HG03460 (cell line): ENCODE results near the gene FAM110D.

Experiments
- ATAC-seq: cut with Tn5 transposase; IDR thresholded peaks from one replicate; pipeline ENCODE4 v1.9.1; 2021; ENCODE audit not compliant: unreplicated experiment

Gene FAM110D

GRCh38 chr1:26184086-26184485 lies 25.2 kb downstream of the FAM110D start:
- ATAC-seq: no peak

DNA sequence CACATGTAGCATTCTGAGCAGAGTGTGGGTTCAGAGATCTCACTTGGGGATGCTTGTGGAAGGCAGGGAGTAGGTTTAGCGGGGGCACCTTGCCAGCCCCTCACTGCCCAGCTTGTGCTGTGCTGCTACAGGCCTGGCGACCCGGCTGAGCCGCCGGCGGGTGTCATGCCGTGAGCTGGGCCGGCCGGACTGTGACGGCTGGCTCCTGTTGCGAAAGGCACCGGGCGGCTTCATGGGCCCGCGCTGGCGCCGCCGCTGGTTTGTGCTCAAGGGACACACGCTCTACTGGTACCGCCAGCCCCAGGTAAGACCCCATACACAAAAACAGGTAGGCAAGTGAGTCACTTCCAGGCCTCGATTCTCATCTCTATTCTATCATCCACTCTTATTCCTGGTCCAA lies 26.0 kb downstream of the FAM110D start:
- ATAC-seq: no peak

DNA sequence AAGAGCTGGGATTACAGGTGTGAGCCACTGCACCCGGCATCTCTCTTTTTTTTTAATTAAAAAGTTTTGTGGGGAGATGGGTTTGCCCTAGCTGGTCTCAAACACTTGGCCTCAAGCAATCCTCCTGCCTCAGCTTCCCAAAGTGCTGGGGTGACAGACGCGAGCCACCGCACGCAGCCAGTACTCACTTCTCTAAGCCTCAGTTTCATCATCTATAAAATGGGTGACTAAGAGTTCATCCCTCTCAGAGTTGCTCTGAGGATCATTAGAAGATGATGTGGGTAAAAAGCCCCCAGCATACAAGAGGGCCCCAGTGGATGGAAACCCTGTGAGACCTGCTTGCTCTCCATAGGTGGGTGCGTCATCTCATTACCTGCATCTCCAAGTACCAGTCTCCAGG lies 29.0 kb downstream of the FAM110D start:
- ATAC-seq: no peak

DNA sequence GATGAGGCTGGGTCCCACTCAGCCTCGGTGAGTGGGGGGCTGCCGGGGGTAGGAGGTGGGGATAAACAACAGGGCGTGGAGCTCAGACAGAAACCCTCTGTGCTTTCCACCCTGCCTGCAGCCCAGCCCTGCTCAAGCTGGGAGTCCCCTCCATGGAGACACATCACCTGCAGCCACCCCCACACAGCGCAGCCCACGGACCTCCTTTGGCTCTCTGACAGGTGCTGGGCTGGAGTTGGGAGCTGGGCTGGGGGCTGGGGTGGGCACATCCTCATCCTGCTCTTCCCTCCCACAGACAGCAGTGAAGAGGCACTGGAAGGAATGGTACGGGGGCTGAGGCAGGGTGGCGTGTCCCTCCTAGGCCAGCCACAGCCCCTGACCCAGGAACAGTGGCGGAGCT lies 29.6 kb downstream of the FAM110D start:
- ATAC-seq: no peak

DNA sequence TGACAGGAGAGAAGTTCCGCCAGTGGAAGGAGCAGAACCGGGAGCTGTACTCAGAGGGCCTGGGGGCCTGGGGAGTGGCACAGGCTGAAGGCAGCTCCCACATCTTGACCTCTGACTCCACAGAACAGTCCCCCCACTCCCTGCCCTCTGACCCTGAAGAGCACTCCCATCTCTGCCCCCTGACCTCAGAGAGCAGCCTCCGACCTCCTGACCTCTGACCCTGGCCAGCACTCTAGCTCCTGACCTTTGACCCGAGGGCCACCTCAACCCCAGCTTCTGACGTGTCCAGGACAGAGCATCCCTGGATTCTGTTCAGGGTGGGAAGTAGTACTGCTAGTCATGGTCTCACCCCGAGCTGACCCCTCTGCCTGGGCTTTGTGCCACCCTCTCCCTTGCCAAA lies 30.5 kb downstream of the FAM110D start:
- ATAC-seq: no peak

DNA sequence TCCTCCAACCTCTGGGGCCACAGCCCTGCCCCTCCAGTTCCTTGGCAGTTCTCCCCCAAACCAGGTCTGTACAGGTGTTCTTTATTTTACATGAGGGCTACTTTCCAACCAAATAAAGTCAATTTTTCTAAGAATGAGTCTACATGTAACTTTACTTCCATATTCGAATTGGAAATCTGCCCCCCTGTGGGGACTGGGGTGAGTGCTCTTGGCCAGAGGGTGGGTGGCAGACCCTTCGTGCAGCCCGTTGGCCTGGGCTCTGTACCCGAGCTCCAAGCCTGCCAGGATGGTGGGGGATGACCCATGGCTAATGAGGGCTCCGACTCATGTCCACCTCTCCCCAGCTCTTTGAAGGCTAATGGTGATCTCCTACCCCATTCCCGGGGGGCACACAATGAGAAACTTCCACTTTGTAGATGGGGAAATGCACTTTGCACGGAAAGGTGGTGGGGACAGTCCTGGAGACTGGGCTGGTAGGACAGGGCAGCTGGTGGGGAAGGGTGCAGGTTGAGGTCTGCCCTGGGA lies 30.9 kb downstream of the FAM110D start:
- no peak for ATAC-seq

- ATAC-seq: no peak
Observed at GRCh38 chr1:26190373-26190987, 31.6 kb downstream of the FAM110D start, which contains the start of gene CATSPER4. CATSPER4 (plus strand) TSS chr1:26190602; CDS start chr1:26190628, 26 bp downstream.

GRCh38 chr1:26191739-26192138 lies 32.9 kb downstream of the FAM110D start:
- no peak for ATAC-seq

GRCh38 chr1:26195805-26196204 lies 36.9 kb downstream of the FAM110D start:
- no peak for ATAC-seq

DNA sequence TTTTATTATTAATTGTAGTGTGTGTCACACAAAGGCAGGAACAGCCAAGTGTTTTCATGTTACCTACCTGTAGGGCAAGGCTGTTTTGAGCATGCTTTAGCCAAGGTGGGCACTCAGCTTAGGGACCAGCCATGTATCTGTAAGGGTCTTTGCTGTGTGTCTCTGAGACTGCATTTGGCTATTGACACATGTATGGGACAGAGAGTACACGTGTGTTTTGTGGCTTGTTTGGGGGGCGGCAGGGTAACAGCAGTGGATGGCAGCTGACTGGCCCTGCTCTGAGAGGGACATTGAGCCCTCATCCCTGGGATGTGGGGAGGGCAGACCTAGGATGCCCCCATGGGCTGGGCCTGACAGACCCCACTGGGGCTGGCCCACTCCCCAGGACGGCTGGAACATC lies 38.4 kb downstream of the FAM110D start:
- ATAC-seq: no peak

DNA sequence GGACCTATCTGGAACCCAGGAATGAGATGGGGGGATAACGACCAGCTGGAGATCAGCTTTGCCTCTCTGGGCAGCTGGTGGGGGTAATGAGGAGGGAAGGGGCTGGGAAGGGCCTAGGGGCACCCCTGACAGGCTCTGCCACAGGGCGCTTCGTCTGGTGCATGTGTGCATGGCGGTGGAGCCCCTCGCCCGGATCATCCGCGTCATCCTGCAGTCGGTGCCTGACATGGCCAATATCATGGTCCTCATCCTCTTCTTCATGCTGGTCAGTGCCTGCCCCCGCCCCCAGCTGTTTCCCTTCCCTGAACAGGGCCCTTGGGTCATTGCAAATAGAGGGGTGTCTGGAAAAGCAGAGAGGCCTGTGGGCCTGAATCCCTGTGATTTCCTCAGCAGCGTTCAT lies 38.9 kb downstream of the FAM110D start:
- no peak for ATAC-seq

DNA sequence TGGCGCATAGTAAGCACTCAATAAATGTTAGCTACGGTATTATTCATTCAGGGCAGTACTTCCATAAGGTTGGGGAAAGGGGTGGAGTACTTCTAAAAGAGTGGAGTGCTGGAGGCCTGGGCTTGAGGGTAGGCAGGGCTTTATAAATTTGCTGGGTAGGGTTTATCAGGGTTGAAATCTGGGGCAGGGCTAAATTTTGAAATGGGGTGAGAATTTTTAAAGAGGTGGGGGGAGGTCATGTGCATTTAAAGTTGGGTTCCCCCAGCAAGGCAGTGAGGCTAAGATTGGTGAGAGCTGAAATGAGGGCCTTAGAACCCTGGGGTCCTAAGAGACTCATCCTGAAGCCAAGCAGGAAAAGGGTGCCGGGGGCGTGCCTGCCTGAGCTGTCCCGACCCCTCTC lies 41.5 kb downstream of the FAM110D start:
- ATAC-seq: no peak

- no peak for ATAC-seq
Observed at GRCh38 chr1:26203642-26204318, 44.9 kb downstream of the FAM110D start.

- ATAC-seq: no peak
Observed at GRCh38 chr1:26210147-26210870, 51.4 kb downstream of the FAM110D start.

- ATAC-seq: no peak
Observed at GRCh38 chr1:26212726-26213125, 53.8 kb downstream of the FAM110D start.

DNA sequence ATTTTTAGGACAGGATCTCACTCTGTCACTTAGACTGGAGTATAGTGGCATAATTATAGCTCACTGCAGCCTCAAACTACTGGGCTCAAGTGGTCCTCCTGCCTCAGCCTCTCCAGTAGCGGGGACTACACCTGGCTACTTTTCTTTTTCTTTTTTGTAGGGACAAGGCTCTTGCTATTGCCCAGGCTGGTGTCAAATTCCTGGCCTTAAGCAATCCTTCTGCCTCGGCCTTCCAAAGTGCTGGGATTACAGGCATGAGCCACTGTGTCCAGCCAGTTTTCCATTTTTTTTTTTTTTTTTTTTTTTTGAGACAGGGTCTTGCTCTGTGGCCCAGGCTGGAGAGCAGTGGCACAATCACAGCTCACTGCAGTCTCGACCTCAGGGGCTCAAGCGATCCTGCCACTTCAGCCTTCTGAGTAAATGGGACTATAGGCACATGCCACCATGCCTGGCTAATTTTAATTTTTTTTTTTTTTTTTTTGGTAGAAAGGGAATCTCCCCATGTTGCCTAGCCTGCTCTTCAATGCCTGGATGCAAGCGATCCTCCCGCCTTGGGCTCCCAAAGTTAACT lies 54.5 kb downstream of the FAM110D start:
- no peak for ATAC-seq
